ENCODE data around the gene SLAIN2.
"Not testable (repeated sequence)": the region's sequence is repeated elsewhere in the genome, so short reads cannot be mapped to it uniquely, and the experiment has no call there.

SLAIN2 gene

GRCh38 chr4:48340965-48341775, at the start of gene SLAIN2:
Gene SLAIN2 (plus strand): TSS chr4:48341529. CDS start chr4:48341740, 211 bp downstream.
- Histone ChIP-seq H4K20me1 (ENCODE audit: insufficient read depth) (peaks cover 6% of the 10 kb centered on the region; the same call in 1 of the 2 replicates), H3K79me2 (ENCODE audit: insufficient read depth, low read depth) (peaks cover 48% of the 10 kb centered on the region), H3K36me3 (ENCODE audit: insufficient read depth) (no peaks in the 10 kb centered on the region), H3K4me1 (ENCODE audit: low read depth, poor library complexity, severe bottlenecking) (peaks cover 65% of the 10 kb centered on the region), H2AFZ (ENCODE audit: low read depth) (peak within 1 kb of the TSS; percentile 80), H3K4me3 (IDR thresholded peaks at IDR 0.05; ENCODE audit: insufficient read depth, low read depth, low read length) (peak within 1 kb of the TSS; percentile 67), H3K27me3 (ENCODE audit: insufficient read depth, low read depth) (no peaks in the 10 kb centered on the region), H3K9ac (peak within 1 kb of the TSS; percentile 89), H3K4me2 (peak within 1 kb of the TSS; percentile 71), H3K27ac (peak within 1 kb of the TSS; percentile 81)
- TF ChIP-seq CTCF (conservative IDR thresholded peaks at IDR 0.05; ENCODE audit: low read depth, low read length), result no peak

GRCh38 chr4:48292218-48292790, 49.0 kb upstream of the SLAIN2 start:
- not testable (repeated sequence) for H3K4me2 ChIP-seq; H4K20me1 ChIP-seq (ENCODE audit: insufficient read depth); H3K9ac ChIP-seq

GRCh38 chr4:48295116-48295515, 46.2 kb upstream of the SLAIN2 start:
- Histone ChIP-seq H2AFZ (ENCODE audit: low read depth) (no peak overlapping the region), H3K27me3 (ENCODE audit: insufficient read depth, low read depth) (no peaks in the 10 kb centered on the region), H4K20me1 (ENCODE audit: insufficient read depth) (no peaks in the 10 kb centered on the region), H3K4me1 (ENCODE audit: low read depth, poor library complexity, severe bottlenecking) (peaks cover 22% of the 10 kb centered on the region), H3K4me3 (IDR thresholded peaks at IDR 0.05; ENCODE audit: insufficient read depth, low read depth, low read length) (no peak overlapping the region), H3K9ac (no peak overlapping the region), H3K36me3 (ENCODE audit: insufficient read depth) (no peaks in the 10 kb centered on the region), H3K27ac (no peak overlapping the region), H3K4me2 (no peak overlapping the region), H3K79me2 (ENCODE audit: insufficient read depth, low read depth) (no peaks in the 10 kb centered on the region)
- TF ChIP-seq CTCF (conservative IDR thresholded peaks at IDR 0.05; ENCODE audit: low read depth, low read length), result no peak

More at GRCh38 chr4:48292218-48292790, 49.0 kb upstream of the SLAIN2 start:
- H2AFZ ChIP-seq (ENCODE audit: low read depth); H3K27ac ChIP-seq; H3K4me3 ChIP-seq (IDR thresholded peaks at IDR 0.05; ENCODE audit: insufficient read depth, low read depth, low read length); H3K36me3 ChIP-seq (ENCODE audit: insufficient read depth); H3K79me2 ChIP-seq (ENCODE audit: insufficient read depth, low read depth); H3K27me3 ChIP-seq (ENCODE audit: insufficient read depth, low read depth): not testable (repeated sequence)
- H3K4me1 ChIP-seq (ENCODE audit: low read depth, poor library complexity, severe bottlenecking), result peaks cover 17% of the 10 kb centered on the region

GRCh38 chr4:48296365-48296764, 45.0 kb upstream of the SLAIN2 start:
- Histone ChIP-seq H3K4me1 (ENCODE audit: low read depth, poor library complexity, severe bottlenecking) (peaks cover 22% of the 10 kb centered on the region), H3K4me2 (peak overlapping the region; percentile 56)

More at GRCh38 chr4:48296365-48296764, 45.0 kb upstream of the SLAIN2 start:
- H4K20me1 ChIP-seq (ENCODE audit: insufficient read depth), result no peaks in the 10 kb centered on the region
- H3K36me3 ChIP-seq (ENCODE audit: insufficient read depth), result no peaks in the 10 kb centered on the region
- H3K27me3 ChIP-seq (ENCODE audit: insufficient read depth, low read depth), result no peaks in the 10 kb centered on the region
- no peak overlapping the region for H3K4me3 ChIP-seq (IDR thresholded peaks at IDR 0.05; ENCODE audit: insufficient read depth, low read depth, low read length)
- TF ChIP-seq CTCF (conservative IDR thresholded peaks at IDR 0.05; ENCODE audit: low read depth, low read length), result no peak
- H3K9ac ChIP-seq, result no peak overlapping the region
- H2AFZ ChIP-seq (ENCODE audit: low read depth), result no peak overlapping the region
- no peak overlapping the region for H3K27ac ChIP-seq
- no peaks in the 10 kb centered on the region for H3K79me2 ChIP-seq (ENCODE audit: insufficient read depth, low read depth)

All from KMS-11 (cell line).